ENCODE measurements around the gene HSD17B14.
"Not testable (repeated sequence)": the region's sequence is repeated elsewhere in the genome, so short reads cannot be mapped to it uniquely, and the experiment has no call there.

Gene HSD17B14

DNA sequence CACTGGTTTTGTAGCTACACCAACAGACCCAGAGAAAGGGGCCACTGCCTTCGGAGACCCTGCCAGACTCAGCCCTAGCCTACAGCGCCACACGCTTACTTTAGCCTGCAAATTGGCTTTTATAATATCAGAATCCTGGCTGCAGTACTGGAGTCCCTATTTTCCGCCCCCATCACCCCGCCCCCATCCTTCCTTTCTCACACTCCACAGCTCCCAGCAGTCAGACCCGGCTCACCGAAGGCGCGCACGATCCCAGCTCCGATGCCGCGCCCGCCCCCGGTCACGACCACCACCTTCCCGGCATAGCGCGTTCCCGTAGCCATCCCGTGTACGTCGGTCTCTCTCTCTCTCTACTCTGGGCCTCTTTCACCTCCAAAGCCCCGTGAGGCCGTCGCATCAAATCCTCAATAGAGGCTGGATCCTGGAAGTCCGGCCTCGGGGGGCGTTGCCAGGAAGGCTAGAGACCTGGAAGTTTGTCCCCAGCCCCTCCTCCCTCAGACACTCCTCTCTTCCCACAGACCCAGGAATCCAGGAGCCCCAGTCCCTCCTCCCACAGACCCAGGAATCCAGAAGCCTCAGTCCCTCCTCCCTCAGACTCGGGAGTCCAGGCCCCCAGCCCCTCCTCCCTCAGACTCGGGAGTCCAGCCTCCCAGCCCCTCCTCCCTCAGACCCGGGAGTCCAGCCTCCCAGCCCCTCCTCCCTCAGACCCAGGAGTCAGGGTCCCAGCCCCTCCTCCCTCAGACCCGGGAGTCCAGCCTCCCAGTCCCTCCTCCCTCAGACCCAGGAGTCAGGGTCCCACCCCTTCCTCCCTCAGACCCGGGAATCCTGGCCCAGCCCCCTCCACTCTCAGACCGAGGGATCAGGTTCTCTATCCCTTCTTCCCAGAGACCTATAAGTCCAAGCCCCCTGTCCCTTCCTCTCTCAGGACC, at the start of gene HSD17B14:
HSD17B14 (minus strand) TSS at position 403 of the 929 bp plus-strand sequence; CDS start at position 323, 80 bp downstream.
- DNase-seq = peak; percentile 92

- no peak for DNase-seq
These were observed 47.4 kb upstream of the HSD17B14 start for GRCh38 chr19:48883726-48884125.

GRCh38 chr19:48881741-48882657, 45.7 kb upstream of the HSD17B14 start:
- DNase-seq = no peak

DNA sequence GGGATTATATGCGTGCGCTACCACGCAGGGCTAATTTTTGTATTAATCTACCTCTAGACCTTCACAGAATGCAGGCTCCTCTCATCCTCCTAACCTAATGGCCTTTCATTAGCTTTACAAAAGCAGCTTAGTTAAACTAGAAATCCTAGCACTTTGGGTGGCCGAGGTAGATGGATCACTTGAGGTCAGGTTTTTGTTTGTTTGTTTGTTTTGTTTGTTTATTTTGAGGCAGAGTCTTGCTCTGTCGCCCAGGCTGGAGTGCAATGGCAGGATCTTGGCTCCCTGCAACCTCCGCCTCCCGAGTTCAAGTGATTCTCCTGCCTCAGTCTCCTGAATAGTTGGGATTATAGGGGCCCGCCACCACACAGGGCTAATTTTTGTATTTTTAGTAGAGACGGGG, 43.4 kb upstream of the HSD17B14 start:
- not testable (repeated sequence) for DNase-seq

DNA sequence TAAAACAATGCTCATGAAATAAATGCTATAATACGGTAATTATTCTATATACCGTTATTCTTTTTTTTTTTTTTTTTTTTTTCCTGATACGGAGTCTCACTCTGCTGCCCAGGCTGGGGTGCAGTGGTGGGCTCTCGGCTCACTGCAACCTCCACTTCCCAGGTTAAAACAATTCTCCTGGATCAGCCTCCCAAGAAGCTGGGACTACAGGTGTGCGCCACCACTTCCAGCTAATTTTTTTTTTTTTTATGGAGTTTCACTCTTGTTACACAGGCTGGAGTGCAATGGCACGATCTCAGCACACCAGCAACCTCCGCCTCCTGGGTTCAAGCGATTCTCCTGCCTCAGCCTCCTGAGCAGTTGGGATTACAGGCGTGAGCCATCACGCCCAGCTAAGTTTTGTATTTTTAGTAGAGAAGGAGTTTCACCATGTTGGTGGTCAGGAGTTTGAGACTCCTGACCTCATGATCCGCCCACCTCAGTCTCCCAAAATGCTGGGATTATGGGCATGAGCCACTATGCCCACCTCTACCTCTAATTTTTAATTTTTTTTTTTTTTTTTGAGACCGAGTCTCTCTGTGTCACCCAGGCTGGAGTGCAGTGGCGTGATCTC, 42.8 kb upstream of the HSD17B14 start:
- no peak for DNase-seq

GRCh38 chr19:48878196-48879024, 42.1 kb upstream of the HSD17B14 start:
- DNase-seq = no peak

DNA sequence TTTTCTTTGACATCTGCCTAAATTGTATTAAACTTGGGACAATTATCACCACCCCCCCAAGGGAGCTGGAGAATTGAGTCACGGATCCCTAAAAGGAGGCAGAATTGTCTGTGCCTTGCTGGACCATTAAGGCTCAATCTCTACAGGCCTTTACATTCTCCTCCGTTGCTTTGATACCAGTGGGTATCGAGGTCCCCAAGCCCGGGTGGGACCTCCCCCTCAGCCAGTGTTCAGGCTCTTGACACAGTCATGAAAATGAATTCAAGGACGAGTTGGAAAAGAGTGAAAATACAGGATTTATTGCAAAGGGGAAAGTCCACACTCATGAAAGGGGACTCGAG, 41.5 kb upstream of the HSD17B14 start:
- no peak for DNase-seq

GRCh38 chr19:48876043-48876981, 40.0 kb upstream of the HSD17B14 start:
- DNase-seq = peak; percentile 69

- no peak for DNase-seq
These were observed 38.2 kb upstream of the HSD17B14 start for GRCh38 chr19:48874303-48875135.

GRCh38 chr19:48873476-48874302, 37.4 kb upstream of the HSD17B14 start:
- DNase-seq = no peak

DNA sequence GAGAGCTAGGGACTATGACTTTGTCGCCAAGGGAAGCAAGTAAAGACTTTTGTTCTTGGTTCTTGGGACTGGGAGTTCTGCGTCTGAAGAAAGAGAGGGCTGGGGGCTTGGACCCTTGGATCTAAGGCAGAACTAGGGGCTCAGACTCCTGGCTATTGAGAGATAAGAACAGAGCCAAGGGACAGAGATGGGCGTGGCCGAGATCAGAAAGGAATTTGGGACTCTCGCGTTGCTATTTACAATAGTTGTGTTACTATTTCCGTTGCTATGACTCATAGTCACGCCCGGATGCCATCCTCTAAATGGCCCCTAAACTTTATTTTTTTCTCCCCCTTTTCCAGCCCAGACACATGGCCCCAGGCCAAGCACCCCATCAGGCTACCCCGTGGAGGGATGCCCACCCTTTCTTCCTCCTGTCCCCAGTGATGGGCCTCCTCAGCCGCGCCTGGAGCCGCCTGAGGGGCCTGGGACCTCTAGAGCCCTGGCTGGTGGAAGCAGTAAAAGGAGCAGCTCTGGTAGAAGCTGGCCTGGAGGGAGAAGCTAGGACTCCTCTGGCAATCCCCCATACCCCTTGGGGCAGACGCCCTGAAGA, 36.7 kb upstream of the HSD17B14 start:
- DNase-seq = peak; percentile 91

DNA sequence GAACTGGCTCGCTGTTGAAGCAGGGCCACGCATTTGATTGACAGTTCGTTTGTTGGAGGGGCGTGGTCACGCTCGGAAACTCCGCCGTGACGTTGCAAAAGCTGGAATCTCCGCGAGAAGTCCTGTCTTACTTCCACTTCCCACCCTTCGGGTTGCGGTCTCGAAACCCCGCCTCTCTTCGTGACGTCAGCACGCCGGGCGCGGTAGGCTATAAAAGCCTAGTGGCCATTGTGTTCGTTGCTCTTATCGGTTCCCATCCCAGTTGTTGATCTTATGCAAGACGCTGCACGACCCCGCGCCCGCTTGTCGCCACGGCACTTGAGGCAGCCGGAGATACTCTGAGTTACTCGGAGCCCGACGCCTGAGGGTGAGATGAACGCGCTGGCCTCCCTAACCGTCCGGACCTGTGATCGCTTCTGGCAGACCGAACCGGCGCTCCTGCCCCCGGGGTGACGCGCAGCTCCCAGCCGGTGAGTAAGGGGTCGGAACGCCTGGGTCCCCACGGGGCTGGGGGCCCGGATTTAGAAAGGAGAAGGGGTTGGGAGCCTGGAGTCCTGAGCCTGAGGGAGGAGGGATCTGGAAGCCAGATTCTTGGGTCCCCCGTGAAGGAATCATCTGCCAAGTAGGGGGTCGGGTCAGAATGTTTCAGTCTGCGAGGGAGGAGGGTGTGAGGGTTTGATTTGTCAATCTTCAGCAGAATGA, 36.0 kb upstream of the HSD17B14 start, which contains the start of gene PPP1R15A:
PPP1R15A (plus strand) TSS at position 240 of the 702 bp plus-strand sequence. CDS start 813 bp downstream, outside the sequence.
- DNase-seq = peak; percentile 99

DNA sequence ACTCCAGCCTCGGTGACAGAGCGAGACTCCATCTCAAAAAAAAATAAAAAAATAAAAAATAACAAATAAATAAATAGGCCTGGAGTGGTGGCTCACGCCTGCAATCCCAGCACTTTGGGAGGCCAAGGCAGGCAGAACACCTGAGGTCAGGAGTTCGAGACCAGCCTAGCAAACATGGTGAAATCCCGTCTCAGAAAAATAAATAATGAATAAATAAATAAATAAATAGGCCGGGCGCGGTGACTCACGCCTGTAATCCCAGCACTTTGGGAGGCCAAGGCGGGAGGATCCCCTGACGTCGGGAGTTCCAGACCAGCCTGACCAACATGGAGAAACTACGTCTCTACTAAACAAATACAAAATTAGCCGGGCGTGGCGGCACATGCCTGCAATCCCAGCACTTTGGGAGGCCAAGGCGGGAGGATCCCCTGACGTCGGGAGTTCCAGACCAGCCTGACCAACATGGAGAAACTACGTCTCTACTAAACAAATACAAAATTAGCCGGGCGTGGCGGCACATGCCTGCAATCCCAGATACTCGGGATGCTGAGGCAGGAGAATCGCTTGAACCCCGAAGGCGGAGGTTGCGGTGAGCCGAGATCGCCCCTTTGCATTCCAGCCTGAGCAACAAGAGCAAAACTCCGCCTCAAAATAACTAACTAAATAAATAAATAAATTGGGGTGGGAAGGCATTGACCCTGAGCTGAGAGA, 35.3 kb upstream of the HSD17B14 start:
- not testable (repeated sequence) for DNase-seq

- no peak for DNase-seq
These were observed 33.8 kb upstream of the HSD17B14 start for GRCh38 chr19:48870048-48870447.

GRCh38 chr19:48868114-48868886, 32.0 kb upstream of the HSD17B14 start, which contains the start of gene PLEKHA4:
TSS of gene PLEKHA4 (minus strand) at chr19:48868617. CDS start at chr19:48867620, 997 bp downstream.
- peak; percentile 76 for DNase-seq

DNA sequence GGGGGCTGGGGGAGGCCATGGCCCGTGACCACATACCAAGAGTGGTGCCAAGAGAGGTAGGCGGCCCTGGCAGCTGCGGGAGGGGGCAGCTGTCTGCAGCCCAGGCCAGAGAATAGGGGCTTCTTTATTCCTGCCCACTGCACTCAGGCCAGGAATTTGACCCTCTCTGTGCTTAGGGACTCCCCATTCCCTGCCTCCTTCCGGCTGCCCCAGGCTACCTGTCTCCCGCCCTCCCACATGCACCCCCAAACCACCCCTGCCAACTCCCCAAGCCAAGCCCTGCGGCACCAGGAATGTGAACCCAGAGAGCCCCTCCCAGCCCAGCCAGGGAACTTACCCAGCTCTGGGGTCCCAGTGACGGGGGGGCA, 31.4 kb upstream of the HSD17B14 start:
- no peak for DNase-seq
